HEK293 (cell line): Measurements from ENCODE around the gene MPO.

Experiments used
- CTCF ChIA-PET: fragments of 350-600 bp; formaldehyde crosslinking; extraction: SDS; loops from one replicate; lab custom pipeline; 2021; ENCODE audit warnings: antibody characterized with exemption; lab: Yijun Ruan, JAX
- POLR2A ChIA-PET: fragments of 300-600 bp; formaldehyde crosslinking; extraction: SDS; loops from one replicate; lab custom pipeline; 2020; ENCODE audit warnings: antibody characterized with exemption, inconsistent platforms; lab: Yijun Ruan, JAX
- H3K27ac ChIP-seq: fragments of 200-500 bp; sonication (Bioruptor generic); 2 replicates; pipeline ENCODE4 v1.5.1; 2014; ENCODE audit warnings: low read depth, low read length, control low read depth, inconsistent platforms; ENCODE audit errors: extremely low read depth
- H3K36me3 ChIP-seq, 2 experiments: fragments of 200-500 bp in 1 of 2; sonication (Bioruptor generic) in 1 of 2; 1 replicate in 1 of 2; 2 replicates in 1 of 2; pipeline ENCODE4 v1.5.1; 2014 to 2017; ENCODE audit warnings: inconsistent platforms in 2 of 2, low read length in 2 of 2; ENCODE audit not compliant: control insufficient read depth in 2 of 2, insufficient read depth in 1 of 2
- H3K4me1 ChIP-seq: fragments of 200-500 bp; sonication (Bioruptor generic); 2 replicates; pipeline ENCODE4 v1.5.1; 2014; ENCODE audit warnings: mild to moderate bottlenecking, low read length, inconsistent platforms; ENCODE audit not compliant: control insufficient read depth, insufficient read depth
- H3K4me3 ChIP-seq: 2 replicates; pipeline ENCODE4 v1.5.1; 2011; ENCODE audit warnings: low read depth, mild to moderate bottlenecking, control low read depth, low read length, moderate library complexity
- H3K9me3 ChIP-seq: fragments of 200-500 bp; sonication (Bioruptor generic); 2 replicates; pipeline ENCODE4 v1.5.1; 2014; ENCODE audit warnings: low read depth, low read length, inconsistent platforms; ENCODE audit not compliant: control insufficient read depth, insufficient read depth
- CTCF ChIP-seq: fragments of 450-650 bp; formaldehyde crosslinking; IDR thresholded peaks from 2 replicates; pipeline ENCODE4 v1.5.1; 2016; ENCODE audit warnings: missing biosample characterization, missing genetic modification characterization
- RBAK ChIP-seq: fragments of 450-650 bp; formaldehyde crosslinking; IDR thresholded peaks from 2 replicates; pipeline ENCODE4 v1.5.1; 2016; ENCODE audit warnings: missing biosample characterization, missing genetic modification characterization
- TSHZ1 ChIP-seq: fragments of 450-650 bp; formaldehyde crosslinking; IDR thresholded peaks from 2 replicates; pipeline ENCODE4 v1.5.1; 2016; ENCODE audit warnings: missing biosample characterization, missing genetic modification characterization, borderline replicate concordance
- ZBTB1 ChIP-seq: fragments of 450-650 bp; formaldehyde crosslinking; IDR thresholded peaks from 2 replicates; pipeline ENCODE4 v1.5.1; 2016; ENCODE audit warnings: missing biosample characterization, missing genetic modification characterization
- ZBTB17 ChIP-seq: fragments of 450-650 bp; formaldehyde crosslinking; IDR thresholded peaks from 2 replicates; pipeline ENCODE4 v1.5.1; 2016; ENCODE audit warnings: missing biosample characterization, missing genetic modification characterization
- ZBTB6 ChIP-seq: fragments of 450-650 bp; formaldehyde crosslinking; IDR thresholded peaks from 2 replicates; pipeline ENCODE4 v1.5.1; 2017; ENCODE audit warnings: missing biosample characterization, missing genetic modification characterization
- ZEB2 ChIP-seq: fragments of 450-650 bp; formaldehyde crosslinking; IDR thresholded peaks from 2 replicates; pipeline ENCODE4 v1.5.1; 2016; ENCODE audit warnings: missing biosample characterization, missing genetic modification characterization
- ZFHX2 ChIP-seq: fragments of 450-650 bp; formaldehyde crosslinking; conservative IDR thresholded peaks from 2 replicates; pipeline ENCODE4 v1.5.1; 2016; ENCODE audit warnings: missing biosample characterization, missing genetic modification characterization
- ZFP37 ChIP-seq: fragments of 450-650 bp; formaldehyde crosslinking; IDR thresholded peaks from 2 replicates; pipeline ENCODE4 v1.5.1; 2016; ENCODE audit warnings: missing biosample characterization, missing genetic modification characterization
- ZNF211 ChIP-seq: fragments of 450-650 bp; formaldehyde crosslinking; IDR thresholded peaks from 2 replicates; pipeline ENCODE4 v1.5.1; 2016; ENCODE audit warnings: low read depth, missing biosample characterization, missing genetic modification characterization
- ZNF280C ChIP-seq: fragments of 450-650 bp; formaldehyde crosslinking; IDR thresholded peaks from 2 replicates; pipeline ENCODE4 v1.5.1; 2016; ENCODE audit warnings: missing biosample characterization, missing genetic modification characterization
- ZNF311 ChIP-seq: fragments of 450-650 bp; formaldehyde crosslinking; IDR thresholded peaks from 2 replicates; pipeline ENCODE4 v1.5.1; 2017; ENCODE audit warnings: missing biosample characterization, missing genetic modification characterization, borderline replicate concordance
- ZNF529 ChIP-seq: fragments of 450-650 bp; formaldehyde crosslinking; IDR thresholded peaks from 2 replicates; pipeline ENCODE4 v1.5.1; 2017; ENCODE audit warnings: missing genetic modification characterization, missing biosample characterization; ENCODE audit not compliant: insufficient replicate concordance
- ZNF707 ChIP-seq: fragments of 450-650 bp; formaldehyde crosslinking; IDR thresholded peaks from 2 replicates; pipeline ENCODE4 v1.5.1; 2016; ENCODE audit warnings: missing biosample characterization, missing genetic modification characterization
- ZNF776 ChIP-seq: fragments of 450-650 bp; formaldehyde crosslinking; IDR thresholded peaks from 2 replicates; pipeline ENCODE4 v1.5.0; 2017; ENCODE audit warnings: missing biosample characterization, missing genetic modification characterization, borderline replicate concordance
- ZSCAN30 ChIP-seq: fragments of 450-650 bp; IDR thresholded peaks from 2 replicates; pipeline ENCODE4 v1.5.1; 2018; ENCODE audit warnings: missing biosample characterization, mild to moderate bottlenecking, missing genetic modification characterization, moderate library complexity

The MPO gene

GRCh38 chr17:58282442-58282841, 1.7 kb upstream of the MPO start:
- POLR2A ChIA-PET, result no interaction called here
- H3K4me3 ChIP-seq, result no peak overlapping the region
- no peaks in the 10 kb centered on the region for H3K36me3 ChIP-seq
- TF ChIP-seq ZBTB6 (no peak), ZFHX2 (tag by site-specific recombination) (0 out of 2 replicates have a peak, but pooled peaks have one; percentile 4)
- no peaks in the 10 kb centered on the region for H3K4me1 ChIP-seq
- no peak overlapping the region for H3K27ac ChIP-seq
- CTCF ChIA-PET, result interaction anchor here (0.8 kb wide), 1 partner anchor 231 kb away, joined by 3 read pairs; no protein-coding TSS in a partner anchor
- no peaks in the 10 kb centered on the region for H3K9me3 ChIP-seq

GRCh38 chr17:58281511-58282011, 826 bp upstream of the MPO start:
- Histone ChIP-seq H3K4me1 (no peaks in the 10 kb centered on the region), H3K9me3 (no peaks in the 10 kb centered on the region), H3K4me3 (no peak overlapping the region), H3K36me3 (no peaks in the 10 kb centered on the region), H3K27ac (no peak overlapping the region)
- ChIA-PET CTCF (interaction anchor here (1.2 kb wide), 1 partner anchor 136 kb away, joined by 4 read pairs; the partner anchor contains the start of gene RNF43), POLR2A (interaction anchor here (0.6 kb wide), 1 partner anchor 31 kb away, joined by 3 read pairs; no protein-coding TSS in a partner anchor)
- TF ChIP-seq ZNF280C (tag by site-specific recombination) (no peak), ZBTB17 (peak; percentile 21; the same call in 1 of the 2 replicates), RBAK (tag by site-specific recombination) (no peak)

- Histone ChIP-seq H3K4me1 (no peaks in the 10 kb centered on the region), H3K36me3 (no peaks in the 10 kb centered on the region), H3K9me3 (no peaks in the 10 kb centered on the region), H3K4me3 (no peak overlapping the region), H3K27ac (no peak overlapping the region)
- CTCF ChIA-PET, result interaction anchor here (1.0 to 1.2 kb wide), 4 partner anchors 21 to 138 kb away, joined by 4 to 5 read pairs (median 4); partner anchors contain the start of gene RNF43
- no peak for TF ChIP-seq ZNF211 (tag by site-specific recombination)
- POLR2A ChIA-PET, result no interaction called here
These were observed 827 bp downstream of the MPO start for GRCh38 chr17:58279736-58280479.

GRCh38 chr17:58279016-58279711, 1.6 kb downstream of the MPO start:
- ChIA-PET CTCF (interaction anchor here (1.1 kb wide), 2 partner anchors 22 to 81 kb away, joined by 4 read pairs; no protein-coding TSS in a partner anchor), POLR2A (no interaction called here)
- no peak overlapping the region for H3K27ac ChIP-seq
- no peaks in the 10 kb centered on the region for H3K36me3 ChIP-seq
- no peak overlapping the region for H3K4me3 ChIP-seq
- H3K4me1 ChIP-seq, result no peaks in the 10 kb centered on the region
- H3K9me3 ChIP-seq, result no peaks in the 10 kb centered on the region
- TF ChIP-seq ZFP37 (no peak), ZNF311 (tag by site-specific recombination) (no peak), ZNF707 (tag by site-specific recombination) (no peak), ZEB2 (tag by site-specific recombination) (no peak), ZNF529 (tag by site-specific recombination) (no peak), ZBTB1 (tag by site-specific recombination) (no peak), CTCF (tag by site-specific recombination) (no peak), ZSCAN30 (no peak), ZNF776 (no peak), TSHZ1 (tag by site-specific recombination) (no peak)
